HG02973 (cell line): Measurements from ENCODE around the gene TXN.
"Not testable (repeated sequence)": the region's sequence is repeated elsewhere in the genome, so short reads cannot be mapped to it uniquely, and the experiment has no call there.

ENCODE experiments used
- ATAC-seq: cut with Tn5 transposase; IDR thresholded peaks from one replicate; pipeline ENCODE4 v1.9.1; 2021; ENCODE audit warnings: moderate library complexity; ENCODE audit not compliant: unreplicated experiment

TXN gene

DNA sequence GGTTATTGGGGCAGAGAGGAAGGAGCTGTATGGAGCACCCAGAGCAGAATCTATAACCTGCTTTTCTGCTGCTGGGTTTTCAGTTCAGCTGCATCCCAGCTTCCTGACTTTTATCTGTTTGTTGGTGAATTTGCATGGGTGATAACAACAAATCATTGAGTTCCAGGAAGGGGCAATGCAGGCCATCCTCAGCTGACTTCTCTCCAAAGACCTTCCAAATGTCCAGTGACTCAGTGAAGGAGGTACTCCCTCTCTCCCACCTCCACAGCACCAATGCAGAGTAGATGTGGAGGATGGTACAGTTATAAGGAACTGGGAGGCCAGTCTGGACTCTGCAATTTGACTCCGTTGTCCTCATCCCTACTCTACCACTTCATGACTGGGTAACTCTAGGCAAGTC is 1.6 kb upstream of the TXN start:
- ATAC-seq: no peak

DNA sequence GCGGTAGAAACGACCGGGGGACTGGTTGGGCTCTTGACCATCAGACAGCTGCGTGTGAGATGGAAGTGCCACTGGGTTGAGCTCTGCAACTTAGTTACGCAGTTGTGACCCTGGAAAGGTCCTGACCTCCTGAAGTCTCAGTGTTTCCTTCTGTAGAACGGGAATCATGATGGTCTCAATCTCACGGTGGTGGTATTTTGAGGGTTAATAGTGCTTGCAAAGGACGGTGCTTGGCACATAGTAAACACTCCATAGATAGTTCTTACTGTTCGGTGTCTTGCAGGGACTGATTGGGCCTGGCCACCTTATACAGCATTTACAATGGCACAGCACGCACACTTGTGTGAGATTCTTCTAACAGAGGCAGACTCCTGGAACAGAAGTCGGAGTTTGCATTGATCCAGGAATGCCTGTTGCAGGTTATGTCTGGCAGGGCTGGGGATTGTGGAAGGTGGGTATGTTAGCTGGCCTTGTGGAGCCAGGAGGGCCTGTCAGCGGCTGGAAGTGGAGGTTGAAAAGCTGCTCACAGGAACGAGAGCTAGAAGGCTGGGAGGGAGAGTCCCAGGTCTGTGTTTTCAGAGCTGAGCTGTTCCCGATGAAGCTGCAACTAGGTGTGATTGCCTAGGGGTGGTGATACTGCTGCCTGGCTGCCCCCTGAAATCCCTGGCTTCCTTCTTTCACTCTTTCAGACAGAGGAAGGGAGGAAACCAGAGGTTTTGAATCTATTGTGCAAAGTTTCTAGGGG is 962 bp upstream of the TXN start:
- ATAC-seq: peak; percentile 0

DNA sequence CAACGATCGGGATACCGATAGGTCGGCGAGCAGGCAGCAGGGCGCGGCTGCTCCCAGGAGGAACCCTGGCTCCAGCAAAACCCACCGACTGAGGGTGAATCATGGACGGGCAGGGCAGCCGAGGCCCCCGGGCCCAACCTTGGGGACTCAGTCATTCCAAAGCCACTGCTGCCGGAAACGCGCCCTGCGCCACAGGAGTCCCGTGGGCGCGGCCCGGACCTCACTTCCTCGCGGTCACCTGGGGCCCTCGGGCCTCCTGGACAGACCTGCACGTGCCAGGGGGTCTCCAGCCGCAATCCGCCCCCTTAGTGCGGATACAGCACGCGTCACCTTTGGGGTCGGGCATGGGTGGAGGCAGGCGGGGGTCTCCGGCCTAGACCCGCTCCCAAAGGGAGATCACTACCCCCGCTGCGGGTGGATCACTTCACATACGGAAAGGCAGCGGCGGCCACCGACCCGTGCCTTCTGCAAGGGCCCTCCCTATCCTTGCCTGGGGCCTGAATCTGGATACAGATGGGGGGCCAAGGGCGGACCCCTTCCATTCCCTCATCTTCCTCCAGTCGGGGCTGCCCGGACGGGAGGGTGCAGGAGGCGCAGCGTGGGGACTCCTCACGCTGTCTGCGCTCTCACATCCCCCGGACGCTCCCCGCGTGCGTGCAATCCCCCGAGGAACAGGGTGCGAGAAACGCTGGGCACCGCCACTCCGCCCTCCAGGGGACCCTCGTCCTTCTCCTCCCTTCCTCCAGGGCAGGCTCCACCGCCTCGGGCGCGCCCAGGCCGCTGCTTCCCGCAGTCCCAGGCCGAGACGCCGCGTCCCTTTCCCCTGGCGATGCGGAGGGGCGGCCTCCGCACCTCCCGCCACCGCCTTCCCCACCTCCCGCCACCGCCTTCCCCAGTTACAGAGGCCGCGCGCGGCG is 586 bp downstream of the TXN start:
- peak; percentile 12 for ATAC-seq

GRCh38 chr9:110255034-110255462 is 1.3 kb downstream of the TXN start:
- no peak for ATAC-seq

GRCh38 chr9:110254500-110254899 is 1.8 kb downstream of the TXN start:
- ATAC-seq: no peak

GRCh38 chr9:110252509-110253139 is 3.7 kb downstream of the TXN start:
- ATAC-seq: no peak

GRCh38 chr9:110251770-110252169 is 4.5 kb downstream of the TXN start:
- ATAC-seq: not testable (repeated sequence)

DNA sequence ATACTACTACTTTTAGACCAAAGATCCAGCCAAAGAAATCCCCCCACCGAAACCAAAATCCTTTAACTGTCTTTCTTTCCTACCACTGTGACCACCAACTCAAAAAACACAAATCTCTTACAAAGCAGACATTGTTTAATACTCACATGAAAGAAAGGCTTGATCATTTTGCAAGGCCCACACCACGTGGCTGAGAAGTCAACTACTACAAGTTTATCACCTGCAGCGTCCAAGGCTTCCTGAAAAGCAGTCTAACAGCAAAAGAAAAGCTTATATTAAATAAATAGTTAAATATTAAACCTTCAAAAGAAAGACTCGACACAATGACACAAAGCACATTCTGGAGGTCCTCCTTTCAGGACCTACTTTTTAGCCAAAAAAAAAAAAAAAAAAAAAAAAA is 5.1 kb downstream of the TXN start:
- ATAC-seq: no peak

DNA sequence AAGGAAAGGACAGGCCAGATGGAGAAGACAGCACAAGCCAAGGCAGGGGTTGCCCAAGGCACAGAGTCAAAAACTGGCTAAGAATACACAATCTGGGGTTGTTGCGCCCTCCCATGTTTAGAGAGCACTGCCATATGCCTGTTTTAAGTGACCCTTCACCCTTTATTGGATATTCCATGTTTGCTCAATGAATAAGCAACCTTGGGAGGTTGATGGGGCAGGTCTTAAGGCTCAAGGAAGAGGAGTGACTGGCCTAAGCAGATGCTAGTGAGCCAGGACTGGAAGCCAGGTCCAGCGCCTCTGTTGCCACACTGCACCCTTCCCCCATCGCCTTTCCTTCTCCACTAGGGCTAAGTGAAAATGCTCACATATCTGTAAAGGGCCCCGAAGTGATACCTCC is 6.7 kb downstream of the TXN start:
- no peak for ATAC-seq

DNA sequence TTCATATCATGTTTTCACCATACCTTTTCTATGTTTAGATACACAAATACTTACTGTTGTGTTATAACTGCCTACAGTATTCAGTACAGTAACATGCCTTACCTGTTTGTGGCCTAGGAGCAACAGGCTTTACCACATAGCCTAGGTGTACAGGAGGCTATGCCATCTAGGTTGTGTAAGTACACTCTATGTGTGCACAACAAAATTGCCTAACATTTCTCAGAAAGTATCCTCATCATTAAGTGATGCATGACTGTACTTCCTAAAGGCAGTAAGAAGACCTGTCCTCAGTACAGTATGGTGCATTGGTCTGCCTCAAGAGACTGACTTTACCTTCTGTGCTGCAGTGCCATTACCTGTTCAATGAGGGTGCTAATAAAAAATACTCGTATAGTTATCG is 7.9 kb downstream of the TXN start:
- ATAC-seq: no peak

GRCh38 chr9:110246214-110246613 is 10.1 kb downstream of the TXN start:
- ATAC-seq: no peak

GRCh38 chr9:110244616-110245015 is 11.7 kb downstream of the TXN start:
- no peak for ATAC-seq

DNA sequence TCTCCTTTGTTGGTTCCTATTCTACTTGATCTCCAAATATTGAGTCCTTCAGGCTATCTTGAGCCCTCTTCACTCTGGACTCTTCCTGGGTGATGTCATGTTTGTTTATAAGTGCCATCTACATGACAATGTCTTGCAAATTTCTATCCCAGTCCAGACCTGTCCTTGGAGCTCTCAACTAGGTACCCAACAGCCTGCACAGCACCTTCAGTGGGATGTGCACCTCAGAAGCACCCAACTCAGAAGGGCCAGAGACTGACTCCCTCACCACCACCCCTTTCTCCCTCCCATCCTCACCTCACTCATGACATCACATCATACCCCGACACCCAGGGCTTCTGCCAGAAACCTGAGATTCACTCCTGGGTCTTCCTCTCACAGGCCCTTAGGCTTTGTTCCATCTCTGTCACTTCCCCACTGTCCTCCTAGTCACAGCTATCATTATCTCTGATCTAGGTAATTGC is 14.4 kb downstream of the TXN start:
- no peak for ATAC-seq

GRCh38 chr9:110241260-110241857 is 14.9 kb downstream of the TXN start:
- ATAC-seq: no peak

GRCh38 chr9:110240198-110240597 is 16.1 kb downstream of the TXN start:
- ATAC-seq: no peak

DNA sequence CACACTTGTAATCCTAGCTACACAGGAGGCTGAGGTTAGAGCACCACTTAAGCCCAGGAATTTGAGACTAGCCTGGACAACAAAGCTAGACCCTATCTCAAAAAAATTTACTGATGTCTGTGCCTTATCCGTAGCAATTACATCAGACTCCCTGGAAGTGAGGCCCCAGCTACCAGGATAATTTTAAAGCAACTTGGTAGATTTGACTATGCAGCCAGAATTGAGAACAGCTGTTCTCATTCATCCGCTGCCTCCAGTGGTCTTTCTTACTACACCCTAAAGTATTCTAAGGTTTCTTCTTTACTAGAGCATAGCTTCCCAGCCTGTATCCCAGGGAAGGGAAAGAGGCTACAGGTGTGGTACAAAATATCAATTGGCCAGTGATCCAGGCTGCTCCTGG is 28.0 kb downstream of the TXN start:
- ATAC-seq: no peak

DNA sequence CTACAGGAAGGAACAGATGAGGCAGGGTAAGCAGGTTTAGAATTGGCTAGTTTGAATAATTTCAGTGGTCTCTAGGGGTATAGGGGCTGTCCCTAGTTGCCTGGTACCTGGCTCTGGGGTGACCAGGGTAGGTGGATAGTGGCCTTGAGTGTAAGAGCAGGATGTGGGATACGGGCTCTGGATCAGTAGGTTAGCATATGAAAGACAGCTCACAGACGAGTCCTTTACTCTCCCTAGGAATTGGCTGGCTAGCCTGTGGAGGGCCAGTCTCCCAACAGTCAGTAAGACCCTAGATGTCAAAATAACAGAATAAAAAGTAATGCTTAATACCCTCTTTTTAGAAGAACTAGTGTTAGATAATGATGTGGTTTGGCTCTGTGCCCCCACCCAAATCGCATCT is 31.7 kb downstream of the TXN start:
- no peak for ATAC-seq

DNA sequence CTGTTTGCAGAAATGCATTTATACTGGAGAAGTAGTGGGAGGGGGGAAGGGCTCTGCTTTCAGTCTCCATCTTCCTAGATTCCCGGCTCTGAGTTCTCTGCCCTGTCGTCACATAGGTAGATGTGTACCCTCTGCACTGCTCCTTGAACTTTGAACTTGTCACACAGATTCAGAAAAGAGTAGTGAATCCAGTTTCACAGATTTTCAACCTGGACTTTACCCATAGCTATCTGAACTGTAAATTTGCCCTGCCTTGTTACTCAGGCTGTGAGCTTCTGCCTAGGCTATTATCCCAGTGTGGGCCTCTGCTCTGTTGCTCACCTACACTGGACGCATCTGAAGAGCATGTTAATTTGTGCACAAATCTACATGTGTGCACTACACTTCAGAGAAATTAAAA is 35.5 kb downstream of the TXN start:
- no peak for ATAC-seq

DNA sequence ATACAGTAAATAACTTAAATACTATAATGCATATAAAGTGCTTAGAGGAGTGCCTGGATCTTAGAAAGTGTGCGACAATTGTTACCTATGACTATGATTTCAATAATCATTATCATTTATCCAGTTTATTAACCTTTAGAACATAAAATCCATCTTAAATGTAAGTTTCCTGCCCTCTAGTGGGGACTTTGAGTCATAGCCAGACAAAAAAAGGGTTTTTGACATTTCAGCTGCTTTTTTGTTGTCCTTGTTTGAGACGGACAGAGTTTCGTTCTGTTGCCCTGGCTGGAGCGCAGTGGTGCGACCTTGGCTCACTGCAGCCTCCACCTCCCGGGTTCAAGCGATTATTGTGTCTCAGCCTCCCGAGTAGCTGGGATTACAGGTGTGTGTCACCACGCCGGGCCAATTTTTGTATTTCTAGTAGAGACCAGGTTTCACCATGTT is 38.6 kb downstream of the TXN start:
- no peak for ATAC-seq

GRCh38 chr9:110214586-110215355 is 41.5 kb downstream of the TXN start:
- ATAC-seq: no peak
